Measurements from ENCODE around the gene NEUROG2.
A peak's percentile ranks its signal among the peaks of the same experiment; 100 is the strongest.

The NEUROG2 gene

DNA sequence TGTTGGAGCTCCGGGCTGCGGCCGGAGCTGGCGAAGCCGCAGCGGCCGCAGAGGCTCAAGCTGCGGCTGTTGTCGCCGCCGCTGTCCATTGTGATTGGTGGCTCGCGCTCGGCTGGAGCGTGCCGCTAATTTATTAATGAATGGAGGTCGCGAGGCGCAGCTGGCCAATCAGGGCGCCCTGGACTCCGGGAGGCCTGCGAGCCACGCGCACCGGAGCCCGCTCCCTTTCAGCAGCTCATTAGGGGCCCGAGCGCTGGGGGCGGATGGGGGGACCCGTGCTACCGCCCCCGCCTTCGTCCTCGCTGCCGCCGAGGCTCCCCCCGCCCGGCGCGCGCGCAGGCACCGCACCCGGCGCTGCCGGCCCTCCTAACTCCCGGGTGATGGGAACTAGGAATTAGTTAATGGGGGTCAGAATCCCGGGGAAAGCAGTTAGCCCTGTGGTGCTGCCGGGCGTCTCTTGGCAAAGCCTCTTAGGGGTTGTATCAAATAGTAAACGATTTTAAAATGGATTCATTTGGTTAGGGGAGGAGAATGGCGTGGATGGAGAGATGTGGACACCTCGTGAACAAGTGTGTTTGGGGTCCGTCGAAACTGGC is 589 bp upstream of the NEUROG2 start:
- peak; percentile 12; the same call in 2 of the 3 replicates for ATAC-seq
- TF ChIP-seq PATZ1 (CRISPR knock-in tag; IDR thresholded peaks at IDR 0.05; ENCODE audit: borderline replicate concordance) (no peak), ZNF70 (CRISPR knock-in tag; IDR thresholded peaks at IDR 0.05) (no peak), ZC3H10 (CRISPR knock-in tag; IDR thresholded peaks at IDR 0.05) (no peak), ARNTL (CRISPR knock-in tag; IDR thresholded peaks at IDR 0.05; ENCODE audit: borderline replicate concordance, low read depth) (no peak)

GRCh38 chr4:112515198-112516065 is 548 bp downstream of the NEUROG2 start:
- TF ChIP-seq CSRNP3 (CRISPR knock-in tag; IDR thresholded peaks at IDR 0.05) = no peak
- no peak for TF ChIP-seq ZFP3 (CRISPR knock-in tag; IDR thresholded peaks at IDR 0.05)
- no peak for TF ChIP-seq ESRRG (CRISPR knock-in tag; IDR thresholded peaks at IDR 0.05)
- TF ChIP-seq ZNF565 (CRISPR knock-in tag; conservative IDR thresholded peaks at IDR 0.05; ENCODE audit: low read depth) = no peak
- no peak for TF ChIP-seq TOX (CRISPR knock-in tag; IDR thresholded peaks at IDR 0.05; ENCODE audit: borderline replicate concordance)
- TF ChIP-seq TCF4 (CRISPR knock-in tag; IDR thresholded peaks at IDR 0.05; ENCODE audit: borderline replicate concordance) = no peak
- no peak for TF ChIP-seq SNAI2 (CRISPR knock-in tag; IDR thresholded peaks at IDR 0.05)
- no peak for TF ChIP-seq ZFP30 (CRISPR knock-in tag; IDR thresholded peaks at IDR 0.05)
- no peak for TF ChIP-seq CSDC2 (CRISPR knock-in tag; IDR thresholded peaks at IDR 0.05)
- TF ChIP-seq RARB (CRISPR knock-in tag; IDR thresholded peaks at IDR 0.05) = no peak
- TF ChIP-seq, protein P1, sequence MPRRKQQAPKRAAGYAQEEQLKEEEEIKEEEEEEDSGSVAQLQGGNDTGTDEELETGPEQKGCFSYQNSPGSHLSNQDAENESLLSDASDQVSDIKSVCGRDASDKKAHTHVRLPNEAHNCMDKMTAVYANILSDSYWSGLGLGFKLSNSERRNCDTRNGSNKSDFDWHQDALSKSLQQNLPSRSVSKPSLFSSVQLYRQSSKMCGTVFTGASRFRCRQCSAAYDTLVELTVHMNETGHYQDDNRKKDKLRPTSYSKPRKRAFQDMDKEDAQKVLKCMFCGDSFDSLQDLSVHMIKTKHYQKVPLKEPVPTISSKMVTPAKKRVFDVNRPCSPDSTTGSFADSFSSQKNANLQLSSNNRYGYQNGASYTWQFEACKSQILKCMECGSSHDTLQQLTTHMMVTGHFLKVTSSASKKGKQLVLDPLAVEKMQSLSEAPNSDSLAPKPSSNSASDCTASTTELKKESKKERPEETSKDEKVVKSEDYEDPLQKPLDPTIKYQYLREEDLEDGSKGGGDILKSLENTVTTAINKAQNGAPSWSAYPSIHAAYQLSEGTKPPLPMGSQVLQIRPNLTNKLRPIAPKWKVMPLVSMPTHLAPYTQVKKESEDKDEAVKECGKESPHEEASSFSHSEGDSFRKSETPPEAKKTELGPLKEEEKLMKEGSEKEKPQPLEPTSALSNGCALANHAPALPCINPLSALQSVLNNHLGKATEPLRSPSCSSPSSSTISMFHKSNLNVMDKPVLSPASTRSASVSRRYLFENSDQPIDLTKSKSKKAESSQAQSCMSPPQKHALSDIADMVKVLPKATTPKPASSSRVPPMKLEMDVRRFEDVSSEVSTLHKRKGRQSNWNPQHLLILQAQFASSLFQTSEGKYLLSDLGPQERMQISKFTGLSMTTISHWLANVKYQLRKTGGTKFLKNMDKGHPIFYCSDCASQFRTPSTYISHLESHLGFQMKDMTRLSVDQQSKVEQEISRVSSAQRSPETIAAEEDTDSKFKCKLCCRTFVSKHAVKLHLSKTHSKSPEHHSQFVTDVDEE (CRISPR knock-in tag; IDR thresholded peaks at IDR 0.05) = no peak
- no peak for TF ChIP-seq ISL1 (CRISPR knock-in tag; IDR thresholded peaks at IDR 0.05)
- TF ChIP-seq ZC3H10 (CRISPR knock-in tag; IDR thresholded peaks at IDR 0.05) = no peak
- TF ChIP-seq, protein P2, sequence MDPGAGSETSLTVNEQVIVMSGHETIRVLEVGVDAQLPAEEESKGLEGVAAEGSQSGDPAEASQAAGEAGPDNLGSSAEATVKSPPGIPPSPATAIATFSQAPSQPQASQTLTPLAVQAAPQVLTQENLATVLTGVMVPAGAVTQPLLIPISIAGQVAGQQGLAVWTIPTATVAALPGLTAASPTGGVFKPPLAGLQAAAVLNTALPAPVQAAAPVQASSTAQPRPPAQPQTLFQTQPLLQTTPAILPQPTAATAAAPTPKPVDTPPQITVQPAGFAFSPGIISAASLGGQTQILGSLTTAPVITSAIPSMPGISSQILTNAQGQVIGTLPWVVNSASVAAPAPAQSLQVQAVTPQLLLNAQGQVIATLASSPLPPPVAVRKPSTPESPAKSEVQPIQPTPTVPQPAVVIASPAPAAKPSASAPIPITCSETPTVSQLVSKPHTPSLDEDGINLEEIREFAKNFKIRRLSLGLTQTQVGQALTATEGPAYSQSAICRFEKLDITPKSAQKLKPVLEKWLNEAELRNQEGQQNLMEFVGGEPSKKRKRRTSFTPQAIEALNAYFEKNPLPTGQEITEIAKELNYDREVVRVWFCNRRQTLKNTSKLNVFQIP (CRISPR knock-in tag; IDR thresholded peaks at IDR 0.05; ENCODE audit: borderline replicate concordance, low read depth) = no peak
- TF ChIP-seq BACH2 (CRISPR knock-in tag; IDR thresholded peaks at IDR 0.05; ENCODE audit: borderline replicate concordance) = no peak
- TF ChIP-seq, protein P3, sequence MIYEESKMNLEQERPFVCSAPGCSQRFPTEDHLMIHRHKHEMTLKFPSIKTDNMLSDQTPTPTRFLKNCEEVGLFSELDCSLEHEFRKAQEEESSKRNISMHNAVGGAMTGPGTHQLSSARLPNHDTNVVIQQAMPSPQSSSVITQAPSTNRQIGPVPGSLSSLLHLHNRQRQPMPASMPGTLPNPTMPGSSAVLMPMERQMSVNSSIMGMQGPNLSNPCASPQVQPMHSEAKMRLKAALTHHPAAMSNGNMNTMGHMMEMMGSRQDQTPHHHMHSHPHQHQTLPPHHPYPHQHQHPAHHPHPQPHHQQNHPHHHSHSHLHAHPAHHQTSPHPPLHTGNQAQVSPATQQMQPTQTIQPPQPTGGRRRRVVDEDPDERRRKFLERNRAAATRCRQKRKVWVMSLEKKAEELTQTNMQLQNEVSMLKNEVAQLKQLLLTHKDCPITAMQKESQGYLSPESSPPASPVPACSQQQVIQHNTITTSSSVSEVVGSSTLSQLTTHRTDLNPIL (CRISPR knock-in tag; IDR thresholded peaks at IDR 0.05; ENCODE audit: low read depth) = no peak
- TF ChIP-seq ZNF8 (CRISPR knock-in tag; IDR thresholded peaks at IDR 0.05) = no peak
- no peak for TF ChIP-seq OSR1 (CRISPR knock-in tag; IDR thresholded peaks at IDR 0.05)
- TF ChIP-seq ZNF70 (CRISPR knock-in tag; IDR thresholded peaks at IDR 0.05) = no peak
- peak; percentile 69 for ATAC-seq

All from SK-N-SH treated with all-trans-retinoic acid at 6 μM for 48 hours (cell line).